DMS53 treated with DMSO at 0.1 percent for 48 hours (cell line): ENCODE data around the gene TMC8.
"Not testable (repeated sequence)": the region's sequence is repeated elsewhere in the genome, so short reads cannot be mapped to it uniquely, and the experiment has no call there.

Experiments used
- DNase-seq: peaks from one replicate; lab custom pipeline; 2025; ENCODE audit not compliant: unreplicated experiment; lab: John Stamatoyannopoulos, UW

TMC8 gene

DNA sequence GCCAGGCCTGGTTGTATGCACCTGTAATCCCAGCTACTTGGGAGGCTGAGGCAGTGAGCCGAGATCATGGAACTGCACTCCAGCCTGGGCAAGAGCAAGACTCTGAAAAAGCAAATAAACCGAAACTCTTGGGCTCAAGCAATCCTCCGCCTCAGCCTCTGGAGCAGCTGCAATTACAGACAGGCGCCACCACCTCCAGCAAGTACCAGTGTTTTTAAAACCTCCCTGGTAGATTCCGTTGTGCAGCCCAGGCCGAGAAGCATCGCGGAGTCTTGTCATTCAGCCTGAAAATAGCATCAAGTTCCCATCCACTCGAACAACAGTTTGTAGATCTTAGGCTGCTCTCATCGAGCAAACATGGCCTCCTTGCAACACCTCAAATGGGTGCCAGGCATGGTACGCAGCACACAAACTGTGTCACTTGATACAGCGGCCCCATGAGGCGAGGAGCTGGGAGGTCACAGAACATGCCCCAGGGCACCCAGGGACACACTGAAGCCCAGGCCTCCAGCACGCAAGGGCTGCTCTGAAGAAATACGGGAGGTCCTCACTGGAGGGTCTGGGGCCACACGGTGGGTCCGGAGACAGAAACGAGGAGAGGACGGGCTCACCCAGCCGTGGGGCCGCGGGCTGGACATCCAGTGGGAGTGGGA lies 20.1 kb upstream of the TMC8 start:
- no peak for DNase-seq

DNA sequence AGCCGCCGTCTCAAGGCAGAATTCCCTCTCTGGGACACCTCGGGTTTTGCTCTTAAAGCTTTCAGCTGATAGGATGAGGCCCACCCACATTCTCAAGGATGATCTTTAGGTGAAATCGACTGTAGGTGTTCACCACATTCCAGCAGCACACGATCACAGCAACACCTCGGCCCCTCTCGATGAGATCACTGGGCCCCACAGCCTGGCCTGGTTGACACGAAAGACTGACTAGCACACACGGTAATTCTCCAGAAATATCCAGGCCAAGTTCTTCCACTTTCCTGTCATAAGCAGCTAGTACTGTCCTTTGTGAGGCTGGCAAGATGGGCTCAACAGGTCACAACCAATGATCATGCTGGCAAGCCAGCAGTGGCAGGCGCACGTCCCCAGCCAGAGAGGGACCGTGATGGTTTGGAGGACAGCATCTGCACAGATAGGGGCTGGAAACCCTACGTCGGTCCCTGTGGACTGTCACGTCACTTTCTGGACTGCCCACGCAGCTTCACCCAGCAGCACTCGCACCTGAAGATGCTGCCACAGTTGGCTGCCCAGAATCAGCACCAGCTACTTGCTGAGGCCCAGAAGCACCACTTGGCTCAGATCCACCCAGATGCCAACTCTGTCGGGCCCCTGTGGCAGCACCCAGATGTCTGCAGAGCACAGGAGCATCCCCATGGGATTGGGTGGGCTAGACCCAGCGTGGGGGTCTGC lies 19.4 kb upstream of the TMC8 start:
- no peak for DNase-seq

DNA sequence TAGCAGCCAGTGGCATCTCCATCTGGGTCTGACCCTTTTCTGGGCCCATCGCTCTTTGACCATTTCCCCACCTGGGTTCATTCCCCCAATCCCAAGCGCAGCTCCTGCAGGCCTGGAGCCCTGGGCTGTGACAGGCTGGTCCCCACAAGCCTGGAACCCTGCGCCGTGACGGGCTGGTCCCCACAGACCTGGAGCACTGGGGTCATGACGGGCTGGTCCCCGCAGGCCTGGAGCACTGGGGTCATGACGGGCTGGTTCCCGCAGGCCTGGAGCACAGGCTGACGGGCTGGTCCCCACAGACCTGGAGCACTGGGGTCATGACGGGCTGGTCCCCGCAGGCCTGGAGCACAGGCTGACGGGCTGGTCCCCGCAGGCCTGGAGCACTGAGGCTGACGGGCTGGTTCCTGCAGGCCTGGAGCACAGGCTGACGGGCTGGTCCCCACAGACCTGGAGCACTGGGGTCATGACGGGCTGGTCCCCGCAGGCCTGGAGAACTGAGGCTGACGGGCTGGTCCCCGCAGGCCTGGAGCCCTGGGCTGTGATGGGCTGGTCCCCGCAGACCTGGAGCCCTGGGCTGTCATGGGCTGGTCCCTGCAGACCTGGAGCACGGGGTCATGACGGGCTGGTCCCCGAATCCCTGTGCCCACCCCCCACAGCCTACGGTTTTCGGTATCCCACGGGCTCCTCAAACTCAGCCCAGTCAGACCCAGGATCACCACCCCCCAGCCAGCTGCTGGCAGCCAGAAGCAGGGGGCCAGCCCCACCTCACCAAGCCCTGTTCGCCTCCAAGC lies 18.6 kb upstream of the TMC8 start:
- DNase-seq, result no peak

GRCh38 chr17:78112518-78113471 lies 17.8 kb upstream of the TMC8 start:
- DNase-seq, result peak; percentile 35

- no peak for DNase-seq
Measured at GRCh38 chr17:78113804-78114785, 16.5 kb upstream of the TMC8 start.

DNA sequence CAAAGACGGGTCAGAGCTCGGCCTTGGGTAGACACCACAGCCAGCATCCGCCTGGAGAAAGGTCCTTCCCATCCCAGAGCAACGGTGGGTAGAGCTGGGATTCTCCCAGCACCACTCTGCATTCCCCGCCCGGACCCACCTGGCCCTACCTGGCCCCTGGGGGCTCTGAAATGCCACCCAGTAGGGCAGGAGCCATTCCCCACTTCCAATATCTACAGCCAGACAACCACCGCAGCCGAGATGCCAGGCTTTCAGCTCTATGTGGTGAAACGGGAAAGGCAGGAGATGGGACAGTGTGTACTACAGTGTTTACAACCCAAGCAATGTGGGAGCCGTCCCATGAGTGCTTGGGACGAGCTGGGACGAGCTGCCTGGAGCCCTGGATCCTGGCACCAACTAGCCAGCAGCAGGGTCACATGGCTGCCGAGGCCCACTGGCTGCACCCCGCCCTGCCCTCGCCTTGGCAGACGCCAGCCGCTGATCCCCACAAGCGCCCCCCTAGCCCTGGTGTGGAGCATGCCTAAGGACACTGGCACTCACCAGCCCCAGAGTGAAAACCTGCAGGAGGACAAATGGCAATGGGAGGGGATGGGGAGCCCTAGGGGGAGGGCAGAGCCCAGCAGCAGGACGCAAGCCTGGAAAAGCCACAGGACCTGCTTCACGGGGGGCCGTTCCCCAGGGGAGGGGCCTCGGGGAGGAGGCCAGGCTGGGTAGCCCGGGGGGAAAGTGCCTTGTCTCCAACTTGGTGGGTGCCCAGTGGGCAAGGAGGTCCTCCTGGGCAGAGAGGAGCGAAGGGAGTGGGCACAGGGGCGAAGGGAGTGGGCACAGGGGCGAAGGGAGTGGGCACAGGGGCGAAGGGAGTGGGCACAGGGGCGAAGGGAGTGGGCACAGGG lies 15.5 kb upstream of the TMC8 start:
- no peak for DNase-seq

DNA sequence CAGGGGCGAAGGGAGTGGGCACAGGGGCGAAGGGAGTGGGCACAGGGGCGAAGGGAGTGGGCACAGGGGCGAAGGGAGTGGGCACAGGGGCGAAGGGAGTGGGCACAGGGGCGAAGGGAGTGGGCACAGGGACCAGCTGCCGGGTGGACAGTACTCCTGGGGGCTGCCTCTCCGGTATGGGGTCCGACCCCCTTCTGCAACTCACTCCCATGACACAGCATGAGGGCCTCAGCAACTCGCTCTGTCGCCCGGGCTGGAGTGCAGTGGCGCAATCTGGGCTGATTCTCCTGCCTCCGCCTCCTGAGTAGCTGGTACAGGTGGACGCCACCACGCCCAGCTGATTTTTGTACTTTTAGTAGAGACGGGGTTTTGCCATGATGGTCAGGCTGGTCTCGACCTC lies 14.8 kb upstream of the TMC8 start:
- DNase-seq, result not testable (repeated sequence)

GRCh38 chr17:78116411-78116810 lies 14.2 kb upstream of the TMC8 start:
- DNase-seq, result no peak

GRCh38 chr17:78117027-78117981 lies 13.3 kb upstream of the TMC8 start:
- DNase-seq, result peak; percentile 75

DNA sequence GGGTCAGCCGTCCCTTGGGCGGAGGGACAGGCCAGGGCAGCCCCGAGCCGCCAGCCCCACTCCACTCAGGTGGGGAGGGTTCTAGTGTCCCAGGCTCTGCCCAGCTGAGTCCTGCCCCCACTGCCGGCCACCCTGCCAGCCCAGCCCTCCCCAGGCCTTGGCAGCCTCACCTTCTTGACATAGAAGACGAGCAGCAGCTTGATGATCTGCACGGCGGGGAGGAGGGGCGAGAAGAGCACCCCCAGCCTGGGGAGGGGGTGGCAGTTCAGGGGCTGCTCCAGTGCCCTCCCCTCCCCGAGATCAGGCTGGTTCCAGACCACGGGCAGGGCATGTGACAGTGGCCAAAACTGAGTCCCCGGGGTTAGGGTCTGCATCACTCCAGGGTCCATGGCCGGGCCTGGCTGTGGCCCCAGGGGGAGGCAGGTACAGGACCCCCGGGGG lies 11.8 kb upstream of the TMC8 start:
- no peak for DNase-seq

- DNase-seq, result no peak
Measured at GRCh38 chr17:78120537-78120936, 10.0 kb upstream of the TMC8 start.

DNA sequence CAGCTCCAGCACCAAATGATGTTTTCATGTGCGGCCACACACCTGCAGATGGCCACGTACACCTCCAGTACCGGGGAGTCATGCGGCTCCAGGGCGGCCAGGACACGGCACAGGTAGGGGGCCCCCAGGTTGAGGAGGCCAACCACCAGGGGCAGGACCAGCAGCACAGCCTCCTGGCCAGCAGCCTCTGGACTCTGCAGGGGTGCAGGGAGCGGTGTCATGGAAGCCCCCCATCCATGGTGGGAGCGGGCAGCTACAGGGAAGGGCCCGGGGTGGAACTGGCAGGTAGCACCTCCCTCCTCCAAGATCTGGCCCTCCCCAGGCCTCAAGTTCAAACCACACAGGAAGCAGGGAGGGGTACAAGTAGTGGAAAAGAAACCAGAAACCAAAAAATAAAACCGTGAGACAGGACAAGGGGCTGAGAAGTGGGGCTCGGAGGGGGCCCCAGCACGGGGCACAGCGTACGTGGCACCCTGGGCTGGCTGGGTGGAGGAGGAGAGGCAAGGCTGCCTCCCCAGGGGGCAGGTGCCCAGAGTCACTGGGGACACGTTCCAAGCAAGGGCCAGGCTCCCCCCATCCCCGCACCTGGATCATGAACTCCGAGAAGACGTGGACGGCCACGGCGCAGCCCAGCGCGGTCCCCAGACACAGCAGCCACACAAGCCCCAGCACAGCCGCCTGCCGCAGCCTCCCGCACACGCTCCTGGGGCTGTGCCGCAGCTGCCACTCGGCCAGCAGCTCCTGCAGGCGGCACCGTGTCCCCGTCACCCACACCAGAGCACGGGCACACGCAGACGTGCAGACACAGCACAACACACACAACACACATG lies 9.4 kb upstream of the TMC8 start:
- no peak for DNase-seq

DNA sequence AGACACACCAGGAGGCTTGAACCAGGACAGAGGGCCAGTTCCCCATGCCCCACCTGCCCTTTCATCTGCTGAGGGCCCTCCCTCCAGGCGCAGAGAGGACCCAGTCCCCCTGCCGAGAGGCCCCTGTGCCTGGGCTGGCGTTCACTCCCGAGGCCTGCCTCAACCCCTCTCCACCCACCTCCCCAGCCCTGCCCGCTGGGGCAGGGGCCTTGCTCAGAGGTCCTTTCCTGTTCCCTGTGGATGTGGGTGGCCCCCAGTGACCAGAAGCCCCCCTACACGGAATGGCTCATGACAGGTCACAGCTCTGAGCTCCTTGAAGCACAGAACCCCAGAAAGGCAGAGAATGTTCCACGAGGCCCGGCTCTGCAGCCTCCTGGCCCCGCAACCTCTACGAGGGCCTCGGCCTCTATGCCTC lies 8.8 kb upstream of the TMC8 start:
- no peak for DNase-seq

GRCh38 chr17:78122216-78122930 lies 8.2 kb upstream of the TMC8 start:
- no peak for DNase-seq

GRCh38 chr17:78122931-78123249 lies 7.7 kb upstream of the TMC8 start:
- DNase-seq, result no peak

GRCh38 chr17:78123258-78123929 lies 7.2 kb upstream of the TMC8 start:
- DNase-seq, result no peak
